ENCODE measurements around the gene CYP2S1.

CYP2S1 gene

GRCh38 chr19:41253660-41254059 is 60.6 kb downstream of the CYP2S1 start:
- H3K36me3 ChIP-seq (ENCODE audit: control insufficient read depth, insufficient read depth, low read length), result peaks cover 43% of the 10 kb centered on the region
- H3K4me1 ChIP-seq (ENCODE audit: control insufficient read depth, insufficient read depth, low read length), result no peaks in the 10 kb centered on the region
- H3K9me3 ChIP-seq (ENCODE audit: control insufficient read depth, insufficient read depth, low read length), result no peaks in the 10 kb centered on the region
- H3K9ac ChIP-seq (ENCODE audit: low read depth, low read length), result no peak overlapping the region
- no peak overlapping the region for H3K4me3 ChIP-seq (ENCODE audit: low read depth, low read length)
- H3K27me3 ChIP-seq (ENCODE audit: control insufficient read depth, insufficient read depth, low read length), result no peaks in the 10 kb centered on the region

- H3K9me3 ChIP-seq (ENCODE audit: control insufficient read depth, insufficient read depth, low read length), result no peaks in the 10 kb centered on the region
- peaks cover 45% of the 10 kb centered on the region for H3K36me3 ChIP-seq (ENCODE audit: control insufficient read depth, insufficient read depth, low read length)
- no peak overlapping the region for H3K9ac ChIP-seq (ENCODE audit: low read depth, low read length)
- no peaks in the 10 kb centered on the region for H3K4me1 ChIP-seq (ENCODE audit: control insufficient read depth, insufficient read depth, low read length)
- H3K27me3 ChIP-seq (ENCODE audit: control insufficient read depth, insufficient read depth, low read length), result no peaks in the 10 kb centered on the region
- no peak overlapping the region for H3K4me3 ChIP-seq (ENCODE audit: low read depth, low read length)
These were observed 62.2 kb downstream of the CYP2S1 start for GRCh38 chr19:41255171-41255570.
